ENCODE data around the gene METRNL. TPM values are rescaled to one million over a fixed set of nuclear protein-coding genes. Genes with fewer than 3 reads are reported as not detected.

METRNL gene
- total and polyA plus RNA-seq, 4 donors = 0.67 to 9.0 (median 8.6) TPM

GRCh38 chr17:83142619-83143018, 63.2 kb downstream of the METRNL start:
- Histone ChIP-seq H3K9me3 (ENCODE audit: control insufficient read depth in 4 of 4, low read length in 3 of 4) (peaks cover 0 to 4% (median 0%) of the 10 kb centered on the region in 4 donors), H3K27ac (ENCODE audit: low read depth in 1 of 2, low read length in 2 of 2) (no peak overlapping the region), H3K4me3 (ENCODE audit: low read depth in 1 of 3, low read length in 3 of 3) (no peak overlapping the region), H3K36me3 (ENCODE audit: control insufficient read depth in 4 of 4, insufficient read depth in 3 of 4, low read depth in 1 of 4, low read length in 3 of 4) (no peaks in the 10 kb centered on the region), H3K4me1 (ENCODE audit: control insufficient read depth in 4 of 4, insufficient read depth in 4 of 4, low read length in 3 of 4) (no peaks in the 10 kb centered on the region), H3K27me3 (ENCODE audit: control insufficient read depth in 4 of 4, insufficient read depth in 4 of 4, low read length in 3 of 4) (no peaks in the 10 kb centered on the region), H3K9ac (ENCODE audit: low read depth in 1 of 2, low read length in 2 of 2) (no peak overlapping the region)
- no peak for DNase-seq (ENCODE audit: low spot score)
- TF ChIP-seq RAD21 (IDR thresholded peaks at IDR 0.05) = no peak
- no peak for TF ChIP-seq ATF3 (IDR thresholded peaks at IDR 0.05)
- no peak for TF ChIP-seq REST (IDR thresholded peaks at IDR 0.05)
- TF ChIP-seq CTCF (IDR thresholded peaks at IDR 0.05; ENCODE audit: low read depth, low read length, missing input control) = no peak
- no peak for TF ChIP-seq SP1 (IDR thresholded peaks at IDR 0.05)
- TF ChIP-seq HNF4G (IDR thresholded peaks at IDR 0.05) = no peak
- TF ChIP-seq EGR1 (IDR thresholded peaks at IDR 0.05; ENCODE audit: low read depth in 2 of 2) = no peak
- no peak for TF ChIP-seq NR2F2 (IDR thresholded peaks at IDR 0.05)
- TF ChIP-seq TAF1 (conservative IDR thresholded peaks at IDR 0.05) = no peak
- no peak for TF ChIP-seq RXRA (IDR thresholded peaks at IDR 0.05)
- TF ChIP-seq FOXA2 (IDR thresholded peaks at IDR 0.05) = no peak
- TF ChIP-seq FOXA1 (IDR thresholded peaks at IDR 0.05) = no peak
- no peak for TF ChIP-seq ZBTB33 (IDR thresholded peaks at IDR 0.05)
- no peak for TF ChIP-seq HNF4A (conservative IDR thresholded peaks at IDR 0.05)
- no peak for TF ChIP-seq YY1 (IDR thresholded peaks at IDR 0.05)
- no peak for TF ChIP-seq MAX (IDR thresholded peaks at IDR 0.05)
- TF ChIP-seq JUND (IDR thresholded peaks at IDR 0.05) = no peak
- TF ChIP-seq GABPA (IDR thresholded peaks at IDR 0.05 in 1 of 2, conservative IDR thresholded peaks at IDR 0.05 in 1 of 2) = no peak
- 88% methylated on average over 4 of the region's 4 CpGs for WGBS
